CD4-positive, alpha-beta memory T cell (primary cell): Measurements from ENCODE around the gene DDRGK1. TPM values are rescaled to one million over a fixed set of nuclear protein-coding genes. Genes with fewer than 3 reads are reported as not detected.

ENCODE experiments used
- CTCF ChIA-PET: fragments of 350-600 bp; sonication (Branson Sonifier 250); formaldehyde crosslinking; loops from one replicate; lab custom pipeline; 2021; ENCODE audit warnings: inconsistent platforms; ENCODE audit not compliant: partially characterized antibody; lab: Charles Lee
- POLR2A ChIA-PET: fragments of 350-600 bp; sonication (Branson Sonifier 250); formaldehyde crosslinking; loops from one replicate; lab custom pipeline; 2021; ENCODE audit not compliant: partially characterized antibody; lab: Charles Lee
- DNase-seq, 5 donors: peaks; one replicate each; pipeline versions ENCODE4 v3.0.0 to v3.0.0-alpha.2; 2020 to 2022; ENCODE audit warnings: mixed read lengths in 1 of 5
- H3K27ac ChIP-seq: one replicate; pipeline ENCODE4 v1.7.0; 2013; ENCODE audit warnings: low read depth, low read length
- H3K27me3 ChIP-seq: 2 replicates; pipeline ENCODE4 v1.7.0; 2013; ENCODE audit warnings: mild to moderate bottlenecking, low read length, moderate library complexity; ENCODE audit not compliant: insufficient read depth
- H3K36me3 ChIP-seq: 2 replicates; pipeline ENCODE4 v1.7.0; 2013; ENCODE audit warnings: mild to moderate bottlenecking, low read length, moderate library complexity; ENCODE audit not compliant: insufficient read depth
- H3K4me1 ChIP-seq: 2 replicates; pipeline ENCODE4 v1.7.0; 2013; ENCODE audit warnings: mild to moderate bottlenecking, low read length, moderate library complexity; ENCODE audit not compliant: insufficient read depth
- H3K4me3 ChIP-seq, 2 donors: one replicate each; pipeline ENCODE4 v1.7.0; 2013; ENCODE audit warnings: low read length in 2 of 2, mild to moderate bottlenecking in 1 of 2
- H3K9me3 ChIP-seq, 2 donors: one replicate each; pipeline ENCODE4 v1.7.0; 2013; ENCODE audit warnings: low read length in 2 of 2, control low read depth in 1 of 2; ENCODE audit not compliant: control insufficient read depth in 1 of 2
- H3K27ac Mint-ChIP-seq, 7 donors: one replicate each; pipeline ENCODE4 v1.8.0; 2020 to 2021; ENCODE audit warnings: mixed read lengths in 7 of 7, mild to moderate bottlenecking in 6 of 7, inconsistent platforms in 3 of 7, moderate library complexity in 3 of 7
- H3K27me3 Mint-ChIP-seq, 2 donors: one replicate each; pipeline ENCODE4 v1.8.0; 2020 to 2021; ENCODE audit warnings: mixed read lengths in 2 of 2
- H3K36me3 Mint-ChIP-seq, 2 donors: one replicate each; pipeline ENCODE4 v1.8.0; 2020 to 2021; ENCODE audit warnings: mixed read lengths in 2 of 2, inconsistent platforms in 1 of 2, mild to moderate bottlenecking in 1 of 2
- H3K4me1 Mint-ChIP-seq, 4 donors: one replicate each; pipeline ENCODE4 v1.8.0; 2020 to 2021; ENCODE audit warnings: mixed read lengths in 4 of 4, mild to moderate bottlenecking in 1 of 4
- H3K4me3 Mint-ChIP-seq, 8 donors: one replicate each; pipeline ENCODE4 v1.8.0; 2020 to 2021; ENCODE audit warnings: mixed read lengths in 8 of 8, mild to moderate bottlenecking in 7 of 8, moderate library complexity in 6 of 8, inconsistent platforms in 3 of 8
- H3K9me3 Mint-ChIP-seq, 8 donors: one replicate each; pipeline ENCODE4 v1.8.0; 2020 to 2021; ENCODE audit warnings: mixed read lengths in 8 of 8, mild to moderate bottlenecking in 5 of 8, inconsistent platforms in 3 of 8, moderate library complexity in 1 of 8
- intact Hi-C: fragments of 100-400 bp; cut with micrococcal nuclease; formaldehyde crosslinking; loops from one replicate; pipeline ENCODE4 v1.15.1; 2023
- polyA plus RNA-seq, 2 donors: library from polyadenylated mRNA; unstranded; fragments of 300-500 nt; fragmentation: Illumina TruSeq; gene quantifications; one replicate each; pipeline ENCODE4 v1.2.3, GENCODE V29; 2021
- total RNA-seq, 2 experiments: library from RNA; stranded (reverse); gene quantifications; one replicate each; pipeline ENCODE4 v1.2.3, GENCODE V29; 2021

The DDRGK1 gene
- total and polyA plus RNA-seq, 4 experiments from 2014 or later = 35.2 to 61.0 (median 54.6) TPM

DNA sequence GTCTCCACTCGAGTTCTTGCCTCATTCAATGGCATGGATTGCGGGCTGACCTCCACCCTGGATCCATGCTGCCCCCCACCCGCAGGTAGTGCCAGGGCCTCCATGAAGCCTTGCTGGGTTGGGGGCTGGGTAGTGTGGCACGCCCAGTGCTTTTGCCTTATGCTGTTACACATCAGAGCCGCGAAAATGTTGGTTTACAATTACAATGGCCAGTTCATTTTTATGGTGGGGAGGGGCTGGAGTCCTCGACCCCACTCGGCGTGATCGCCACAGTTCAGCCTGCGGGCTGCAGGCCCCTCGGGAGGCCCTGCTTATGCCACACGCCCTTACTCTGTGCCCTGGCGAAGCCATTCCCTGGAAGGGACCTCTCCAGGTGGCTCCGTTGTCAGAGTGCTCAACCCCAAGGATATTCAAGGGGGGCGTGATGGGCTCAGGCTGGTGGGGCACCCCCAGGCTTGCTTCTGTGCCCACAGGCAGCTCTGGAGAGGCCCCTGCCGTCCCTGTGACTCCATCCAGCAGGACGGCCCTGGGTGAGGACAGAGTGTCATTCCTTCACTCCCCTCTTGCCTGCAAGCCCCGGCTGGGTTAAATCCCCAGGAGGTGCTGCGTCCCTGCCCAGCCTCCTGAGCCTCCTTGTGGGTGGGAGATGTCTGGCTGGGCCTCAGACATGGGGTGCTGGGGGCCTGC lies 19.7 kb upstream of the DDRGK1 start:
- Histone ChIP-seq H3K4me1 (peaks cover 5% of the 10 kb centered on the region), H3K36me3 (peaks cover 17% of the 10 kb centered on the region), H3K27ac (no peak overlapping the region), H3K27me3 (no peaks in the 10 kb centered on the region), H3K9me3 (no peaks in the 10 kb centered on the region), H3K4me3 (no peak overlapping the region)
- CTCF ChIA-PET = interaction anchor here (1.4 kb wide), 1 partner anchor 170 kb away, joined by 3 read pairs; no protein-coding TSS in a partner anchor
- H3K9me3 Mint-ChIP-seq = no peaks in the 10 kb centered on the region
- no peak overlapping the region for H3K27ac Mint-ChIP-seq
- peaks cover 0 to 13% (median 3%) of the 10 kb centered on the region in 4 donors for H3K4me1 Mint-ChIP-seq
- no peaks in the 10 kb centered on the region for H3K27me3 Mint-ChIP-seq
- DNase-seq = no peak
- POLR2A ChIA-PET = interaction anchor here (0.9 to 1.8 kb wide), 4 partner anchors 14 to 131 kb away, joined by 3 to 7 read pairs (median 4); partner anchors contain the start of genes ITPA and SLC4A11
- intact Hi-C loops = no loop called here
- peaks cover 8 to 11% of the 10 kb centered on the region in 2 donors for H3K36me3 Mint-ChIP-seq
- no peak overlapping the region for H3K4me3 Mint-ChIP-seq

DNA sequence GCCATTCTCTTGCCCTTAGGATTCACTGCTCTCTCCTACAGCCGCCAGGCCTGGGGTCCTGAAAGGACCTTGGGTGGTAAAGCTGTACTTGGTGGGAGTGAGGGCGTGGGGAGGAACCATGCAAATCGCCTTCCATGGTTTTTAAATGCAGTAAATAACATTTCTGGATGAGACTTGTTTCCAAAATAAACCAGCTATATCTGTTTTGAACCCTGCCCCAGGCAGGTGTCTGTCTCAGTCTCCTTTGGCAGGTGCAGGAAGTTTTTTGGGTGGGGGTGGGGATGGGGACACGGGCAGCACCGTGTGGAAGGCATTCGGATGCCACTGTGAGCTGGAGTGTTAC lies 19.1 kb upstream of the DDRGK1 start:
- no peak for DNase-seq
- intact Hi-C loops = no loop called here
- H3K36me3 Mint-ChIP-seq = peaks cover 8 to 11% of the 10 kb centered on the region in 2 donors
- Histone ChIP-seq H3K4me1 (peaks cover 7% of the 10 kb centered on the region), H3K4me3 (no peak overlapping the region), H3K27me3 (no peaks in the 10 kb centered on the region), H3K9me3 (no peaks in the 10 kb centered on the region), H3K27ac (no peak overlapping the region), H3K36me3 (peaks cover 17% of the 10 kb centered on the region)
- peaks cover 0 to 13% (median 3%) of the 10 kb centered on the region in 4 donors for H3K4me1 Mint-ChIP-seq
- H3K27me3 Mint-ChIP-seq = no peaks in the 10 kb centered on the region
- ChIA-PET POLR2A (interaction anchor here (1.3 to 1.8 kb wide), 3 partner anchors 13 to 20 kb away, joined by 4 to 7 read pairs (median 6); partner anchors contain the start of gene SLC4A11), CTCF (interaction anchor here (1.6 kb wide), 1 partner anchor 170 kb away, joined by 4 read pairs; no protein-coding TSS in a partner anchor)
- H3K4me3 Mint-ChIP-seq = no peak overlapping the region
- peak overlapping the region in 1 of 7 donors; percentile 75 for H3K27ac Mint-ChIP-seq
- H3K9me3 Mint-ChIP-seq = no peaks in the 10 kb centered on the region

DNA sequence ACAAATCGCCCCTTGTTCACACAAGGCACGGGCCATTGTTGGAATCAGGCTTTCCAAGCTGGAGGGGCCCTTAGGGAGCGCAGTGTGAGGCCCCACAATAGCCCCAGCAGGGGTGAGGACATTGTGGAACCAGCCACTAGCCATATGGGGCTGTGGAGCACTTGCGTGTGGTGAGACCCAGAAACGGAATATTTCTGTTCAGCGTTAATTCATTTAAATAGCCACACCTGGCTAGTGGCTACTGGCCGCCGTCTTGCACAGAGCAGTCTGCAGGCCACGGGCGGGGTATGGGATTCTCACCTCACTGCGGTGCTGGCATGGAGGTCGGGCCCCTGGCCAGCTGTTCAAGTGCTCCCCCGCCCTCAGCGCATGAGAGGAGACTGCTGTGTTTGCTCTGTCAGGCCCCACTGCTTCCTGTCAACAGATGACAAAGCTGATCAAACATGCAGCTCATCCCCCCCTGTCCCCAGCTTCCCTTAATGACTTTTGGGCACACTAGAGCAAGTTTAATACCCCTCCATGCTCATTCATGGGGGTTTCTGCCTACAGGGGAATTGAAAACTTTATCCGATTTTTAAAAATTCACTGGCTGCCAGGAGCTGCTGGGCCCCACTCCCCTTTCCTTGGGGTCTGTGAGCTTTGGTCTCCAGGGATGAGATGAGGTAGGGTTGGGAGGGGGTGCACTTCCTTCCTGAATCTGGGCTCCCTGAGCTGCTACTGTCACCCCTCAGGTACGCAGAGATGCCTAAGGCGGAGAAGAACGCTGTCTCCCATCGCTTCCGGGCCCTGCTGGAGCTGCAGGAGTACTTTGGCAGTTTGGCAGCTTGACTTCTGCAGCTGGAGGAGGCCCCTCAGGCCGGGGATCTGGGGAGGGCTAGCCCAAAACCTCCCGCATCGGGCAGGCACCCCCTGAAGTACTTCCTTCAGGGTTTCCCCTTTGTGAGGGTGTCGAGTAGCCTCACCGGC lies 18.4 kb upstream of the DDRGK1 start:
- Mint-ChIP-seq H3K27ac (peak overlapping the region in 5 of 7 donors; percentile 15 to 75 (median 24)), H3K9me3 (no peaks in the 10 kb centered on the region), H3K27me3 (no peaks in the 10 kb centered on the region), H3K4me1 (peaks cover 0 to 18% (median 5%) of the 10 kb centered on the region in 4 donors), H3K4me3 (peak overlapping the region in 1 of 8 donors; percentile 36), H3K36me3 (peaks cover 8 to 11% of the 10 kb centered on the region in 2 donors)
- Histone ChIP-seq H3K4me3 (no peak overlapping the region), H3K27me3 (no peaks in the 10 kb centered on the region), H3K9me3 (no peaks in the 10 kb centered on the region), H3K27ac (no peak overlapping the region), H3K36me3 (peaks cover 17% of the 10 kb centered on the region), H3K4me1 (peaks cover 13% of the 10 kb centered on the region)
- intact Hi-C loops = no loop called here
- CTCF ChIA-PET = interaction anchor here (0.7 to 1.6 kb wide), 2 partner anchors 54 to 170 kb away, joined by 3 to 4 read pairs; no protein-coding TSS in a partner anchor
- POLR2A ChIA-PET = interaction anchor here (1.3 to 1.8 kb wide), 3 partner anchors 12 to 19 kb away, joined by 4 to 7 read pairs (median 6); partner anchors contain the start of gene SLC4A11
- peak in 3 of 5 donors; percentile 9 to 23 (median 16) for DNase-seq

DNA sequence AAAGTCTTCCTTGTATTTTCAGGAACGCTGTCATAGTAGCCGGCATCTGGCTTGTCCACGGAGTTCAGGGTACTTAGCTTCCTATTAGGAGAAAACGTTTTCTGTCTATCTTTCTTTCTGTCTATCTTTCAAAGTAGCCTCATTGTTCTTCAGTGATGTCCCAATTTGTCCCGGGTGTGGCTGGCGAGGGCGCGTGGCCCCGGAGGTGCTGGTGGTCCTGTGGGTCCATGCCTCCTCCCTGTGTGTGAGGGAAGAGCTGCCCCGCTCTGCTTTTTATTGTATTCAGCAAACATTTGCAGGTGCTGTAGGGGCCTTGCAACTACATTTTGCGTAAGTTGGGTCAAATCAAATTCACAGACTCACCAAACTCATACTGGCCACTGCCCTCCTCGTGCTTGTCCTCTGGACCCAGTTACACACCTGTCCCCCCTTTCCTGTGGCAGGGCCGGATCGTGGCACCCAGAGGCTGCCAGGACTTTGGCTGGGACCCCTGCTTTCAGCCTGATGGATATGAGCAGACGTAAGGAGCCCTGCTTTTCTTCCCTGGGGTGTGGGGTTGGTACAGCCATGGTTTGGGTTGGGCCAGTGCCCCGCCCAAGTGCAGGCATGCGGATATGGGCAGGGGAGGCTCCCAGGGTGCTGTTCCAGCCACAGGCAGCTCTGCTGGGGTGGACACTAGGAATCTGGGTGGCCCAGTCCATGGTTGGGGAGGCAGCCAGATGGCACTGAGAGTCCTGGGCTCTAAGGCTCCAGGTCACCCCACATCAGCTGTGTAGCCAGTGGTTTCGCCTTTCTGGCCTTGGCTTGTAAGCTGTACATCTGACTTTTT lies 17.1 kb upstream of the DDRGK1 start:
- Mint-ChIP-seq H3K36me3 (peaks cover 8 to 11% of the 10 kb centered on the region in 2 donors), H3K27ac (peak overlapping the region in 1 of 7 donors; percentile 16), H3K9me3 (no peaks in the 10 kb centered on the region), H3K27me3 (no peaks in the 10 kb centered on the region), H3K4me1 (peaks cover 0 to 18% (median 5%) of the 10 kb centered on the region in 4 donors), H3K4me3 (no peak overlapping the region)
- peaks cover 17% of the 10 kb centered on the region for H3K36me3 ChIP-seq
- intact Hi-C loops = no loop called here
- H3K4me1 ChIP-seq = peaks cover 13% of the 10 kb centered on the region
- no peaks in the 10 kb centered on the region for H3K27me3 ChIP-seq
- CTCF ChIA-PET = interaction anchor here (0.7 kb wide), 1 partner anchor 55 kb away, joined by 3 read pairs; no protein-coding TSS in a partner anchor
- POLR2A ChIA-PET = no interaction called here
- H3K27ac ChIP-seq = no peak overlapping the region
- no peaks in the 10 kb centered on the region for H3K9me3 ChIP-seq
- no peak overlapping the region for H3K4me3 ChIP-seq
- no peak for DNase-seq

DNA sequence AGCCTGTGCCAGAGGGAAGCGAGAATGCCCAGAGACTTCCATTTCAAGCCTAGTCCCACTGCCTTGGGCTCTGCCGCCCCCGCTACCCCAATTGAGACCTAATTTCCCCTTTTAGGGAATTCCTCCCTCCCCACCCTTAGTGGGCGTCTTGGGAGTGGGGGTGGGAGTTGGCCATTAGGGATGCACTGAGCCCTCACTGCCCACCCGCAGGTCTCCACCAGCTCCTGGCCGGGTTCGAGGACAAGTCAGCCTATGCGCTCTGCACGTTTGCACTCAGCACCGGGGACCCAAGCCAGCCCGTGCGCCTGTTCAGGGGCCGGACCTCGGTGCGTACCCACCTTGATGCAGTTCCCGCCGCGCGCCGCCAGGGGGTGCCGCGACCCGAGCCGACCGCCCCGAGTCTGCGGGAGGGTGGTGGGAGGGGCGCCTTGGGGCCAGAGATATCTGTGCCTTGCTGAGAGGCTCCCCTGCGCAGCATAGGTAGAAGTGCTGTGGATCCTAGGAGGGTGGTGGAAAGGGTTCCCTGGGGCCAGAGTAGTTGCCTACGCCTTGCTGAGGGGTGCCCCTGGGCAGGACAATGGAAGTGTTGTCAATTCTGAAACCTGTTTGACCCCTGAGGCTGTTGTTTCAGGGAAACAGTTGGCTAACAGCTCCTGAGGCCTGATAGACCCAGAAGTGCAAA lies 14.0 kb upstream of the DDRGK1 start:
- no peaks in the 10 kb centered on the region for H3K9me3 ChIP-seq
- H3K9me3 Mint-ChIP-seq = no peaks in the 10 kb centered on the region
- no peaks in the 10 kb centered on the region for H3K27me3 Mint-ChIP-seq
- DNase-seq = peak; percentile 62 to 72 (median 70)
- intact Hi-C loops = loop anchor here (1.0 to 5.0 kb wide), 3 partner anchors 21 to 494 kb away; partner anchors contain the start of genes SIGLEC1 and SLC4A11
- no peak overlapping the region for H3K4me3 ChIP-seq
- peaks cover 0 to 18% (median 6%) of the 10 kb centered on the region in 4 donors for H3K4me1 Mint-ChIP-seq
- H3K36me3 ChIP-seq = peaks cover 33% of the 10 kb centered on the region
- H3K27ac ChIP-seq = no peak overlapping the region
- peaks cover 12 to 22% of the 10 kb centered on the region in 2 donors for H3K36me3 Mint-ChIP-seq
- no peaks in the 10 kb centered on the region for H3K27me3 ChIP-seq
- H3K4me1 ChIP-seq = peaks cover 13% of the 10 kb centered on the region
- POLR2A ChIA-PET = interaction anchor here (0.6 kb wide), 1 partner anchor 23 kb away, joined by 3 read pairs; no protein-coding TSS in a partner anchor
- no peak overlapping the region for H3K4me3 Mint-ChIP-seq
- no peak overlapping the region for H3K27ac Mint-ChIP-seq
- CTCF ChIA-PET = interaction anchor here (0.6 to 3.8 kb wide), 35 partner anchors 9 to 492 kb away, joined by 3 to 20 read pairs (median 4); partner anchors contain the start of genes ITPA, MRPS26 and SLC4A11
